IgD-negative memory B cell (primary cell): ENCODE data around the gene RNF128. TPM values are rescaled to one million over a fixed set of nuclear protein-coding genes. Genes with fewer than 3 reads are reported as not detected.
"Not testable (repeated sequence)": the region's sequence is repeated elsewhere in the genome, so short reads cannot be mapped to it uniquely, and the experiment has no call there.

Source experiments
- H3K27ac Mint-ChIP-seq, 3 donors: one replicate each; pipeline ENCODE4 v1.8.0; 2020 to 2022; ENCODE audit warnings: mild to moderate bottlenecking in 3 of 3, mixed read lengths in 3 of 3, moderate library complexity in 1 of 3
- H3K27me3 Mint-ChIP-seq: one replicate; pipeline ENCODE4 v1.8.0; 2021; ENCODE audit warnings: mixed read lengths
- H3K36me3 Mint-ChIP-seq: one replicate; pipeline ENCODE4 v1.8.0; 2020; ENCODE audit warnings: mild to moderate bottlenecking, mixed read lengths
- H3K4me1 Mint-ChIP-seq, 3 donors: one replicate each; pipeline ENCODE4 v1.8.0; 2020 to 2022; ENCODE audit warnings: mixed read lengths in 3 of 3, mild to moderate bottlenecking in 1 of 3
- H3K4me3 Mint-ChIP-seq, 4 donors: one replicate each; pipeline ENCODE4 v1.8.0; 2020 to 2022; ENCODE audit warnings: mild to moderate bottlenecking in 4 of 4, mixed read lengths in 4 of 4, moderate library complexity in 3 of 4
- H3K9me3 Mint-ChIP-seq, 3 donors: one replicate each; pipeline ENCODE4 v1.8.0; 2020 to 2021; ENCODE audit warnings: mixed read lengths in 3 of 3, mild to moderate bottlenecking in 1 of 3
- polyA plus RNA-seq: library from polyadenylated mRNA; unstranded; fragments of 300-500 nt; fragmentation: Illumina TruSeq; gene quantifications from one replicate; pipeline ENCODE4 v1.2.3, GENCODE V29; 2021

The RNF128 gene
- polyA plus RNA-seq, 1 donor from 2014 or later = not detected

DNA sequence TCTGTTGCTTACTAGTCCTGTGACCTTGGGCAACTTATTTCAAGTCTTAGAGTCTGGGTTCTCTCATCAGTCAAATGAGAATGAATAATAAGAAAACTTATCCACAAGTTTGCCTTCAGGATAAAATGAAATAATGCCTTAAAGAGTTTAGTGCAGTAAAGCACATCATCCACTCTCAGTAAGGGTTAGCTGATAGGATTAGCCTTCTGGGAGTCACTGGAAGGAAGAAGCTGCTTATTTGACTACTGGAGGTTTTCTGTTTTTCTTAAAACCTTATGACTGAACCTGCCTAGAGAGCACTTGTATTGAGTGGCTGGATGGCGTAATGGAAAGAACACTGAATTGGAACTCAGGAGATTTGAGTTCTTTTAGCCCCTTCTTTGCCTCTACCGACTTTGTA lies 1.8 kb downstream of the RNF128 start:
- H3K36me3 Mint-ChIP-seq = no peaks in the 10 kb centered on the region
- peaks cover 18% of the 10 kb centered on the region for H3K27me3 Mint-ChIP-seq
- H3K4me1 Mint-ChIP-seq = peaks cover 0 to 5% (median 0%) of the 10 kb centered on the region in 3 donors
- no peak overlapping the region for H3K27ac Mint-ChIP-seq
- H3K9me3 Mint-ChIP-seq = peaks cover 0 to 3% (median 0%) of the 10 kb centered on the region in 3 donors
- no peak overlapping the region for H3K4me3 Mint-ChIP-seq

DNA sequence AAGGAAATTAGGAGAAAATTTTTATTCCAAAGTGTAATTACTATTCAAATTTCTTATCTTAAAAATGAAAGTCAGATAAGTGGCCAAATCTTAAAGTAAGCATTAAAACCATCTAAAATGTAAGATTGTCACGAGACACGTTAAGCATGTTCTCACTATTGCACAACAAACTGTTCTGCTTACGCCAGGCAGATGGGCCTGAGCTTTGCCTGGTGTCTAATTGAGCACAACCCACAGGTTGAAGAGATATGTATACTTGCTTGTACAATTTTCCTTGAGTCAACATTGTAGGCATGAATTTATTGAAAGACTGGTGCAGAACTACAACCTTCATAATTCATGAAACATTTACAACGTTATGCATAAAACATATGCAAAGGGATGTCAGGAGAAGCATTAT lies 3.9 kb downstream of the RNF128 start:
- Mint-ChIP-seq H3K9me3 (no peaks in the 10 kb centered on the region), H3K27me3 (peaks cover 16% of the 10 kb centered on the region), H3K4me3 (no peak overlapping the region), H3K4me1 (peaks cover 0 to 5% (median 0%) of the 10 kb centered on the region in 3 donors), H3K27ac (no peak overlapping the region), H3K36me3 (no peaks in the 10 kb centered on the region)

DNA sequence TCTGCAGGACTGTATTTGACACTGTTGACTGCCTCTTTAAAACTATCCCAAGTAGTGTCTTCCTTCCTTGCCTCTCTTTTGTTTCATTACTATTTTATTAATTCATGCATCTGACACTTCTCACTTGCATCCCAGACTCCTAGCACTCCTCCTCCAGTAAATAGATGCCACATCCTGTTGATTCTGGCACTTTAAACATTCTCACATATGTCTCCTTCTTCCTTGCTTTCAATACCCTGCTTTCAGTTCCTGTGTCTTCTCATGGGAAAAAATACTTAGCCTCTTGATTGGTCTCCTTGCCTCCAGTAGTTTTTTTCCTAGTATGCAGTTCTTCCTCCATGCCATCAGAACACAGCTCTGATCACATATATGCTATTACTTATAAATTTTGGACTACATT lies 5.1 kb downstream of the RNF128 start:
- Mint-ChIP-seq H3K36me3 (no peaks in the 10 kb centered on the region), H3K27ac (no peak overlapping the region), H3K27me3 (peaks cover 9% of the 10 kb centered on the region), H3K4me1 (no peaks in the 10 kb centered on the region), H3K4me3 (no peak overlapping the region), H3K9me3 (no peaks in the 10 kb centered on the region)

DNA sequence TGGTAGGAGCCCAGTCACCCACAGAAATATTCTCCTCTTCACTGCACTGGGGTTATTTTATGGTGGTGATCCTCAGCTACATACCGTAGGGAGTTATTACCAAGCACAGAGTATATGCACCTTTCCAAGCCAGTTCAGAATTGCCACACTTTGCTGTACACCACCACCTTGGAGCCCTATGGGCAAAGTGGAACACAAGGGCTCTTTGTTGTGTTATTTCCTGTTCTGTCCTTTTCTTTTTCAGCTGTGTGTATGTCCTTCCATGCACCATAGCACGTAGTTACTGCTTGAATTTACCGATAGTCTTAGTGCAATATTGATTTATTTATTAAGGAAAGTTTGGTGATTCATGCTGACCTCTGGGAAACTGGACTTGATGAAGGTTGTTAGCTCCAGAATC lies 8.3 kb downstream of the RNF128 start:
- no peaks in the 10 kb centered on the region for H3K36me3 Mint-ChIP-seq
- no peaks in the 10 kb centered on the region for H3K27me3 Mint-ChIP-seq
- H3K27ac Mint-ChIP-seq = no peak overlapping the region
- no peaks in the 10 kb centered on the region for H3K4me1 Mint-ChIP-seq
- no peaks in the 10 kb centered on the region for H3K9me3 Mint-ChIP-seq
- no peak overlapping the region for H3K4me3 Mint-ChIP-seq

DNA sequence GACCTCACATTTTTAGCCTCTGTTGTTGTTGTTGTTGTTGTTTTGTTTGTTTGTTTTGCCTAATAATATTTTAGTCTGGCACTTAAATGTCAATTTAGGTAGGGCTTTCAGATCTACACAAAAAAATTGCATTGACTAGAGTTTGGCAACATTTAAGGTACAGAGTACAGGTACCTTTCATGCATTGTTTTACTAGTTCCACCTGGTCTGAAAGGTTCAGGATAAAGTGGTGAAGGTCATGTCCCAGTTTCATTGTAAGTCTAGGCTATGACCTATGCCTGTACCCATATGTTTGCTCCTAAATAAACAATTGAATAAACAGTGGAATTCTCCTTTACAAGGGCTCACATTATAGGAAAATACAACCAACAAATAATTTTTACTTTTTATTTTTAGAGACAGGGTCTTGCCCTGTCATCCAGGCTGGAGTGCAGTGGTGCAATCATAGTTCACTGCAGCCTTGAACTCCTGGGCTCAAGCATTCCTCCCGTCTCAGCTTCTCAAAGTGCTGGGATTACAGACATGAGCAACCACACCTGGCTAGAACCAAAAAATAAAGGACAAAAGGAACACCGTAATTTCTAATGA lies 13.8 kb downstream of the RNF128 start:
- Mint-ChIP-seq H3K4me3 (no peak overlapping the region), H3K36me3 (no peaks in the 10 kb centered on the region), H3K4me1 (no peaks in the 10 kb centered on the region), H3K9me3 (no peaks in the 10 kb centered on the region), H3K27me3 (no peaks in the 10 kb centered on the region), H3K27ac (no peak overlapping the region)

DNA sequence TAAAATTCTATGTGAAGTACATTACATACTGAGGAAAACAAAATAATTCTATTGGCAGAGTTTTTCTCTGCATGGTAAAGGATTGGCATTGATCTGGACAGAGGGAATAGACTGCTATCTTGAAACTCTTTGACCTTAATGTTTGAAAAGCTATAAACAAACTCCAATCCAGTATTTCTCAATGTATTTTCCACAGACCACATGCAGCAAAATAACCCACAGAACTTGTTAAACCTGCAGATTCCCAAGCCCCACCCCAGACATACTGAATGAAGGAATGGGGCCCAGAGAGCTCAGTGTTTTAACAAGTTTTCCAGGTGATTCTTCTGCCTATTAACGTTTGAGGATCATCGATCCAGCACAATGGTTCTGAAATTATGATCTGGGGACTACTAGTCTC lies 15.7 kb downstream of the RNF128 start:
- Mint-ChIP-seq H3K27ac (no peak overlapping the region), H3K4me1 (no peaks in the 10 kb centered on the region), H3K36me3 (no peaks in the 10 kb centered on the region), H3K27me3 (no peaks in the 10 kb centered on the region), H3K9me3 (no peaks in the 10 kb centered on the region), H3K4me3 (no peak overlapping the region)

DNA sequence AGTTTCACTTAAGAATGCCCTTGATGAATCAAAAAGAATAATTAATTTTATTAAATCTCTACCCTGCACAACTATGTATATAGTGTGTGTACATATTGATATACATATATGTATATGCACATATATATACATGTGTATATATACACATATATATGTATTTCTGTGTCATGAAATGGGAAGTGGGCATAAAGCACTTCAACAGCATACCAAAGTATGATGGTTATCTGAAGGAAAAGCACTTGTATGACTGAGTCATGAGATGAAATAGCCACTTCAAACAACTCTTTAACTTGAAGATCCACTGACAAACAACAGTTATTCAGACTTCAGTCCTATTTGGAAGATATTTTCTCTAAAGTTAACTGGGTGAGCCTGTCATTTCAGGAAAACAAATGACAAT lies 16.3 kb downstream of the RNF128 start:
- Mint-ChIP-seq H3K4me3 (no peak overlapping the region), H3K9me3 (no peaks in the 10 kb centered on the region), H3K27me3 (no peaks in the 10 kb centered on the region), H3K27ac (no peak overlapping the region), H3K4me1 (no peaks in the 10 kb centered on the region), H3K36me3 (no peaks in the 10 kb centered on the region)

DNA sequence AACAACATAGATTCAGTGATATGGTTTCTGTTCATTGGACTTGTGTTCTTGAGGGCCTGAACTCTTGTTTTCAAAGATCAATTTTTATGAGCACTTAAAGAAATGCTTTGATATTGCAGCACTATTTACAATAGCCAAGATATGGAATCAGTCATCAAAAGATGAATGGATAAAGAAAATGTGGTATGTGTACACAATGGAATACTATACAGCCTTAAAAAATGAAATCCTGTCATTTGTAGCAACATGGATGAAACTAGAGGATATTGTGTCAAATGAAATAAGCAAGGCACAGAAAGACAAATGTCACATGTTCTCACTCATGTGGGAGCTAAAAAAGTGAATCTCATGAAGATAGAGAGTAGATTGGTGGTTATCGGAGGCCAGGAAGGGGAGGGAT lies 21.9 kb downstream of the RNF128 start:
- Mint-ChIP-seq H3K27ac (no peak overlapping the region), H3K4me3 (no peak overlapping the region), H3K4me1 (no peaks in the 10 kb centered on the region), H3K9me3 (peaks cover 0 to 6% (median 4%) of the 10 kb centered on the region in 3 donors), H3K27me3 (peaks cover 6% of the 10 kb centered on the region), H3K36me3 (no peaks in the 10 kb centered on the region)

DNA sequence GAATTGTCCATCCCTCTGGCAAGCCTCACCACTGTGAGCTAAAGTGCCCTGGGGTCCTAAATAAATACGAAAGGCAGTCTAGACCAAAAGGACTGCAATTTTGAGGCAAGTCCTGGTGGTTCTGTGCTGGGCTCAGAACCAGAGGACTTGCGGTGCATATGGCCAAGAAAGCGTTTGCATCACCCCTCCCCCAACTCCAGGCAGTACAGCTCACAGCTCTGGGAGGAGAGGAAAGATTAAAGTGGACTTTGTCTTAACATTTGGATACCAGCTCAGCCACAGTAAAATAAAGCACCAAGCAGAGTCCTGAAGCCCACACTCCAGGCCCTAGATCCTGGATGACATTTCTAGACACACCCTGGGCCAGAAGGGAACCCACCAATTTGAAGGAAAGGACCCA lies 24.9 kb downstream of the RNF128 start:
- peaks cover 4 to 11% (median 4%) of the 10 kb centered on the region in 3 donors for H3K9me3 Mint-ChIP-seq
- H3K36me3 Mint-ChIP-seq = no peaks in the 10 kb centered on the region
- H3K27me3 Mint-ChIP-seq = peaks cover 6% of the 10 kb centered on the region
- no peaks in the 10 kb centered on the region for H3K4me1 Mint-ChIP-seq
- no peak overlapping the region for H3K4me3 Mint-ChIP-seq
- H3K27ac Mint-ChIP-seq = no peak overlapping the region

DNA sequence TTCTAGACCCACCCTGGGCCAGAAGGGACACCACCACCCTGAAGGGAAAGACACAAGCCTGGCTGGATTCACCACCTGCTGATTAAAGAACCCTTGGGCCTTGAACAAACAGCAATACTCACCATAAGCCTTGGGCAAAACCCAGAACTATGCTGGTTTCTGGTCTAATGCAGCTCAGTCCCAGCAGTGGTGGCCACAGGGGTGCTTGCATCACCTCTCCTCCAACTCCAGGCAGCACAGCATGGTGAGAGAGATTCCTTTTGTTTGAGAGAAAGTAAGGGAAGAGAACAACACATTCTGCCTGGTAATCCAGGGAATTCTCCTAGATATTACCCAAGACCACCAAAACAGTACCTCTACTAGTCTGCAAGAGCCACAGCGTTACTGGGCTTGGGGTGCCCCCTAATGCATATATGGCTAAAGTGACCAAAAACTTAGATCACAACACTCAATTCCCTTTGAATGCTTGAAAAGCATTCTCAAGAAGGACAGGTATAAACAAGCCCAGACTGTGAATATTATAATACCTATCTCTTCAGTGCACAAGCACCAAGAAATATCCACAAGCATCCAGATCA lies 25.7 kb downstream of the RNF128 start:
- no peaks in the 10 kb centered on the region for H3K36me3 Mint-ChIP-seq
- H3K27me3 Mint-ChIP-seq = peaks cover 6% of the 10 kb centered on the region
- H3K4me3 Mint-ChIP-seq = no peak overlapping the region
- no peaks in the 10 kb centered on the region for H3K4me1 Mint-ChIP-seq
- H3K9me3 Mint-ChIP-seq = peaks cover 4 to 11% (median 4%) of the 10 kb centered on the region in 3 donors
- no peak overlapping the region for H3K27ac Mint-ChIP-seq

DNA sequence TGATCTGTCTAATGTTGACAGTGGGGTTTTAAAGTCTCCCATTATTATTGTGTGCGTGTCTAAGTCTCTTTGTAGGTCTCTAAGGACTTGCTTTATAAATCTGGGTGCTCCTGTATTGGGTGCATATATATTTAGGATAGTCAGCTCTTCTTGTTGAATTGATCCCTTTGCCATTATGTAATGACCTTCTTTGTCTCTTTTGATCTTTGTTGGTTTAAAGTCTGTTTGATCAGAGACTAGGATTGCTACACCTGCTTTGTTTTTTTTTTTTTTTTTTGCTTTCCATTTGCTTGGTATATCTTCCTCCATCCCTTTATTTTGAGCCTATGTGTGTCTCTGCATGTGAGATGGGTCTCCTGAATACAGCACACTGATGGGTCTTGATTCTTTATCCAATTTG lies 42.8 kb downstream of the RNF128 start:
- not testable (repeated sequence) for H3K36me3 Mint-ChIP-seq, H3K27ac Mint-ChIP-seq, H3K27me3 Mint-ChIP-seq, H3K9me3 Mint-ChIP-seq, H3K4me1 Mint-ChIP-seq, H3K4me3 Mint-ChIP-seq

DNA sequence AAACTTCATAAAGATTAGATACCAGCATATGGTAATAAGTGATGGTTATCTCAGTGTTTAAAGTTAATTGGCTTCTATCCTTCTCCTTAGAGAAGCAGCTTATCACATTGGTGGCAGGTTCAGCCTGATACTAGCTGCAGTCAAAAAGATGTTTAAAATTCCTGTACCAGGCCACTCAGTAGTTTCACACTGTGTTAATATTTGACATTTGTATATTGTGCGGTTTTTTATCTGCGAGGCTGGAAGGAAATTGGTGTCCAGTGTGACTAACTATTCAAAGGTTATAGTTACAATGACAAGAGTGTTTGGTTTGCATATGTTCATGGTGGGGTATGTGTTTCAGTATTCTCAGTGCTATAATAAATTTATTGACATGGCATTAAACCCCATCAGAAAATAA lies 48.5 kb downstream of the RNF128 start:
- no peak overlapping the region for H3K4me3 Mint-ChIP-seq
- no peak overlapping the region for H3K27ac Mint-ChIP-seq
- no peaks in the 10 kb centered on the region for H3K27me3 Mint-ChIP-seq
- H3K4me1 Mint-ChIP-seq = no peaks in the 10 kb centered on the region
- H3K9me3 Mint-ChIP-seq = no peaks in the 10 kb centered on the region
- H3K36me3 Mint-ChIP-seq = no peaks in the 10 kb centered on the region

DNA sequence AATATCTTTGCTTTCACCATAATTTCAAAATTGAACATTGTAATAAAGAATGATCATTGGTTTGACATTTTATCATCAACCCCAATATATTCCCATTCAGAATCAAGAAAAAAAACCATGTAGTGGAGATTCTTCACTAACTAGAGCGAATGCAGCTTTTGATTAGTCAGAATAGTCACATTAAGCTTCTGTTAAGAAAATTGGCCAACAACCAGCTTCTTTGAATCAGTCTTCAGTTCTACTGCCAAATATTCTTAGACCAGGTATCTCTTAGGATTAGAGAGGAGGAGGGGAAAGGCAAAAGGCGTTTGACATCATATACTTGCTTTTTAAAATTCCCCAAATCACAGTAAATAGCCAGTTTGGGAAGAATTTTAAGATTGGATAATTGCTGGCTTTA lies 53.8 kb downstream of the RNF128 start:
- Mint-ChIP-seq H3K36me3 (no peaks in the 10 kb centered on the region), H3K9me3 (no peaks in the 10 kb centered on the region), H3K4me1 (no peaks in the 10 kb centered on the region), H3K27me3 (no peaks in the 10 kb centered on the region), H3K27ac (no peak overlapping the region), H3K4me3 (no peak overlapping the region)

DNA sequence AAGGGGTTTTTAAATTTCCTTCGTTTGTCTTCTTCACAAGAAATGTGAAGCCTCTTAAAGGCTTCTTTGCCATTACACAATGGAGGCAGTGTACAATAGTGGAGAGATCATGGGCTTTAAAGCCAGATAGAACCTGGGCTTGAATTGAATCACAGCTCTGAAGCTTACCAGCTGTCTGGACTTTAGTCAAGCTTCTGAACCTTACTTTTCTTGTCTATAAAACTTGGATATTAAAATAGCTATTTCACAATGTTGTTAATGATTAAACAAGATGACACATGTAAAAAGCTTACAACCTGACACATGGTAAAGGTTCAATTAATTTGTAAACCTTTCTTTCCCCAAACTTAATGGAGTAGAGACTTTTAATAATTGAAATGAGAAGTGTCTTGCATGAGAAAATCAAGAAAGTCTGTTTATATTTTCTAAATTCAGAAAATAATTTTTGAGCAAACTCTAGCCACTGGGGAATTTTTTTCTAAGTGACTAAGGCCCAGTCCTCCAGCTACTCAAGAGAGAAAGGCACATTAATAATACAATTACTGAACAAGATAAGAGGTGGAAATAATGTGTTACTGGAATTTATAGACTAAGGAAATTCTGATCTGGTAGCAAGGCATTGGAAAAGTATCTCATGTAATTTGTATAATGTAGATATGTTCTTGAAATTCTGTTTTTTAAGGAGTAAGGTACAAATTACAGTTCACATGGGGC lies 54.3 kb downstream of the RNF128 start:
- Mint-ChIP-seq H3K27ac (no peak overlapping the region), H3K27me3 (no peaks in the 10 kb centered on the region), H3K36me3 (no peaks in the 10 kb centered on the region), H3K4me3 (no peak overlapping the region), H3K9me3 (no peaks in the 10 kb centered on the region), H3K4me1 (no peaks in the 10 kb centered on the region)

DNA sequence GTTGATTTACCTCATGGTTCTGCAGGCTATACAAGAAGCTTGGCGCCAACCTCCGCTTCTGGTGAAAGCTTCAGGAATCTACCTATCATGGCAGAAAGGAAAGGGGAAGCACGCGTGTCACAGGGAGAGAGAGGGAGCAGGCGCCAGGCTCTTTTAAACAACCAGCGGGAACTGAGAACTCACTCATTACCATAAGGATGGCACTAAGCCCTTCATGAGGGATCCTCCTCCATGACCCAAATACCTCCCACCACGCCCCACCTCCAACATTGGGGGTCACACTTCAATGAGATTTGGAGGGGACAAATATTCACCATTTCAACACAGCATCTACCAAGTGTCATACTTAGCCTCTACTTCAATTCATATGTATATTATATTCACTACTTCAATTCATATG lies 57.2 kb downstream of the RNF128 start:
- H3K27ac Mint-ChIP-seq = no peak overlapping the region
- no peak overlapping the region for H3K4me3 Mint-ChIP-seq
- no peaks in the 10 kb centered on the region for H3K36me3 Mint-ChIP-seq
- H3K4me1 Mint-ChIP-seq = no peaks in the 10 kb centered on the region
- no peaks in the 10 kb centered on the region for H3K27me3 Mint-ChIP-seq
- no peaks in the 10 kb centered on the region for H3K9me3 Mint-ChIP-seq

DNA sequence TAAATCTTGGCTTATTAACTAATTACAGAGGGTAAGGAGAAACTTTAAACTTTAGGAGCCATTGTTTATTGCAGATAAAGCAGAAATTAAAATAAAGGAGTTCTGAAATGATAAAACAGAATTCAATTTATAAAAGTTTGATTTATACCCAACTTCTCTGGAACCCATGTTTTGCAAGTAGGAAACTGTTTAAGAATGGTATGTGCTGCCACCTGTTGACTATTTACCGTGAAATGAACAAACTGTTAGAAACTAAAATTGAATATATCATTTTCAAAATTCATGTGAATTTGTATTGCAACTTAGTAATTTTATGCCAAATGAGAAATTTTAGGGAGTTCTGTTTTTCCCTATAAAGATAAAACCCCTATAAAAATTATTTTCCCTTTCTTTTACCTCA lies 65.0 kb downstream of the RNF128 start:
- Mint-ChIP-seq H3K36me3 (no peaks in the 10 kb centered on the region), H3K9me3 (no peaks in the 10 kb centered on the region), H3K27ac (no peak overlapping the region), H3K4me3 (no peak overlapping the region), H3K4me1 (no peaks in the 10 kb centered on the region), H3K27me3 (no peaks in the 10 kb centered on the region)
